ENCODE data around the gene PUSL1.

PUSL1 gene

DNA sequence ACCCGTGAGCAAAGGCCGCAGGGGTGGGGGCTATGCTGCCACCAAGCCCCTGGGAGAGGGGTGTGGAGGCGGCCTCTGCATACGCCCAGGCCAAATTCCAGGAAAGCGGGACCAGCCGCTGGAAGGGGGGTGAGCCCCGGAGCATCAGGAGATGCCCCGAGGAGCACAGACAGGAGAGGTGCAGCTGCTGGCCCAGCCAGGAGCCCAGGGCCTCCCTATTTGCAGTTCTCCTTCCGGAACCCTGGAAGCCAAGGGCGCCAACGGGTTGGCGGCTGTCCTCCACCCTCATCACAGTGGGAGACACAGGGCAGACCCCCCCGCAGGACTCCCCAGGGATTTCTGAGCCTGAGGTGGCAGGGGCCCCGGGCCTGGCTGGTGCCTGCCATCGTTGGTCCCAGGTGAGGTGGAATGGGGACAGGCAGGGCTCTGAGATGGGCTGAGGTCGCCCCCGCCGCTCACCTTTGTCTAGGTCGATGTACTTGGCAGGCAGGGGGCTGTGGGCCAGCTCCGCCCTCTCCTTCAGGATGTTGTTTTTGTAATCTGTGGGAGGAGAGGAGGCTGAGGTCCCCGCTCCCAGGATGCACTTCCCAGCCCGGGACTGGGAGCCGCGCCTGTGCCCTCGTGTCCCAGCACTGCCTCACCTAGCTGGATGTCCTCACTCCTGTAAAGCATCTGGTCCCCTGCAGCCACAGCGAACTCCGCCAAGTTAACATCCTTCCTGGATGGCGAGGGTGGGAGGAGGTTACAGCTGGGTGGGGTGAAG, 45.2 kb downstream of the PUSL1 start:
- no peak for DNase-seq (ENCODE audit: low read depth in 3 of 3)

DNA sequence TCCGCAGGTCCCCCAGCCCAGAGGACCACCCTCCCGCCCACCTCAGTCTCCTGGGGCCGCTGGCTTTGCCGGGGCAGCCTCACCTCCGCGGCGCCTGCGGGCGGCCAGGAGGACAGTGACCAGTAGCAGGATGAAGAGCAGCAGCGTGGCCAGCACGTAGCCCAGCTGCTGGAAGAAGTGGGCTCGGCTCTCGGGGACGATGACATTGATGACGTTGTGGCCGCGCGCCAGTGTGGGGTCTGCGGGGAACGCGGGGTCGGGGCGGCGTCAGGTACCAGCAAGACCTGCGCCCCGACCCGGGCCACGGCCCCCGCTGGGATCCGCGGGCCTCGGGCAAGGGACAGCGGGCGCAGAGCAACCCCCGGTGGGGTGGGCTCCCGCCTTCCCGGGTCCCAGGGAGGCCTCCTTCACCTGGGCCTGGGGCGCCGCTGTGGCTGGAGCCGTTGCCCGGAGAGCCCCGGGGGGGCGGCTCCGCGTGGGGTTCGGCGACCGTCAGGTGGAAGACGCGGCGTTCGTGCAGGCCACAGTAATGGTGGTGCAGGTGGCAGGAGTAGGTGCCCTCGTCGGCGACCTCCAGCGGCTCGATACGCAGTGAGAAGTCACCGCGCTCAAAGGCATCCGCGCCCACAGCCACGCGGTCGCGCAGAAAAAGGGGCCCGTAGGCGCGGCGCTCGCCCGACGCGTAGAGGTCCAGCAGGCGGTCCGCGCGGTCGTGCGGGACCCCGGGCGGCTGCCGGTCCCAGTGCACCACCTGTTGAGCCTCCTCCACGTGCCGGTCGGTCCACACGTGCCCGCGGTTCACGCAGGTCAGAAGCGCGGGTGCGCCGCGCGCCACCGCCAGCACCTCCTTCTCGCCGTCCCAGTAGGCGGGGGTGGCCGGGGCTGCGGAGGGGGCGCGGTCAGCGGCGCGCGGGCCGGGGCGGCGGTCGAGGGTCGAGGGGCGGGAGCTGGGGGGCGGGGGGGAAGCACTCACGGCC, 46.2 kb downstream of the PUSL1 start:
- no peak for DNase-seq (ENCODE audit: low read depth in 3 of 3)

GRCh38 chr1:1355416-1355815, 47.0 kb downstream of the PUSL1 start:
- DNase-seq (ENCODE audit: low read depth in 3 of 3): no peak

GRCh38 chr1:1356166-1356795, 47.9 kb downstream of the PUSL1 start:
- DNase-seq (ENCODE audit: low read depth in 3 of 3): no peak

- DNase-seq (ENCODE audit: low read depth in 3 of 3): no peak
Observed at GRCh38 chr1:1356796-1357401, 48.5 kb downstream of the PUSL1 start.

DNA sequence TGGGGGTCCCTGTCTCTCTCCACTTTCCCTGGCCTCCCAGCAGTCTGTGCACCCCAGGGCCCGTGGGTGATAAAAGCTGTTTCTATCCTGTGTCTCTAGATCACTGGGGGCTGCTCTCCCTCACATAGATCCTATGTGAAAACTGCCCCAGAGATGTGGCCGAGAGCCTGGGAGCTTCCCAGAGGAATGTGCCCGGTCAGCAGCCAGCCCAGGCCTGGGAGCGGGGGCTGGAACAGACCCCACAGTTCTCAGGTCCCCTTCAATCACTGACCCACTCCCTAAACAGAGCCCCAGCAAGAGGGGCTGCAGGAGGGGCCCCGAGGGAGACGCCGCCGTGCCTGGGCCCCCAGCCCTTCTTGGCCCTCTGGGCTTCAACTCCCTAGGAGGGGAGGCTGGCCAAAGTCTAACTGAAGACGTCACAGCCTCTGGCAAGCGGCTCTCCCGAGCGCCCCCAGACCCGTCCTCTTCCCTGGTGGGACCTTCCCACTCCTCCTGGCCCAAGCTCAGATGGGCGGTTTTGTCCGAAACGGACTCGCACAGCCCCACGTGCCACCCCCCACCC, 49.6 kb downstream of the PUSL1 start:
- DNase-seq (ENCODE audit: low read depth in 3 of 3): no peak

DNA sequence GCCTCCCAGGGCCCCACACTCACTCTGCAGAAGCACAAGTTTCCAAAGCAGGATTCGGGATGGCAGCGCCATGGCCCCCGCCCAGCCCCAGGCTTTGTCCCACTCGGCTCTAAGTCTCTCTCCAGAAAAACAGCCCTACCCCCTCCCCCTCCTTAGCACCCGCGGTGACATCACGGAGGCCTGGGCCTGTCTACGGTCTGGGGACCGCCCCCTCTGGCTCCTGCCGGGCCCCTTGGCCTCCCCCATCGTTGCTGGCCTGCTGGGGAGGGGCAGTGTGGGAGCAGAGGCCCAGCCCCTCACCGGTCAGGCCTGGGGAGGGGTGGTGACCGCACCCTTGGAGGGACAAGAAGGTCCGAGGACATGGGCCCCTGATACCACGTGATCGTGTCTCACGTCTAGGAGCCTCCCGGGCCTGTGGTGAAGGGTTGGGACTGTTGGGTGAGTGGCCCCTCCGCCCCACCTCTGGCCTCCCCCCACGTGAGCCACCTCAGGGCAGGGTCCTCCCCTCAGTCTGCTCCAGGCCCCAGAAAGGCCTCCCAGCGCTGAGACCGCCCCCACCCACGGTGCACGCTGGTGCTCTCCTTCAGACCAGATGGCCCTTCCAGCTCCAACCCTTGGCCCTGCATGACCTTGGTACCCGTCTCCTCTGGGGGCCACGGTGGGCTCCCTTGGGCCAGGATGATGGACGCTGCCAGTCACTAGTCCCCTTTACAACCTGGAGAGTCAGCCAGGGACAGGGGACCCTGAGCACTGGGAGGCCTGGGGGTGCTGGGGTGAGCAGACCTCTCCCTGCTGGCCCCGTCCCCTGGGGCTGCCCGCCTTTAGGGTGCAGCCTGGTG, 50.3 kb downstream of the PUSL1 start, which contains the start of gene MXRA8:
MXRA8 (minus strand) TSS at position 123 of the 839 bp plus-strand sequence; CDS start at position 72, 51 bp downstream.
- no peak for DNase-seq (ENCODE audit: low read depth in 3 of 3)

GRCh38 chr1:1359308-1359663, 50.9 kb downstream of the PUSL1 start:
- no peak for DNase-seq (ENCODE audit: low read depth in 3 of 3)

- DNase-seq (ENCODE audit: low read depth in 3 of 3): no peak
Observed at GRCh38 chr1:1359664-1360468, 51.5 kb downstream of the PUSL1 start.

DNA sequence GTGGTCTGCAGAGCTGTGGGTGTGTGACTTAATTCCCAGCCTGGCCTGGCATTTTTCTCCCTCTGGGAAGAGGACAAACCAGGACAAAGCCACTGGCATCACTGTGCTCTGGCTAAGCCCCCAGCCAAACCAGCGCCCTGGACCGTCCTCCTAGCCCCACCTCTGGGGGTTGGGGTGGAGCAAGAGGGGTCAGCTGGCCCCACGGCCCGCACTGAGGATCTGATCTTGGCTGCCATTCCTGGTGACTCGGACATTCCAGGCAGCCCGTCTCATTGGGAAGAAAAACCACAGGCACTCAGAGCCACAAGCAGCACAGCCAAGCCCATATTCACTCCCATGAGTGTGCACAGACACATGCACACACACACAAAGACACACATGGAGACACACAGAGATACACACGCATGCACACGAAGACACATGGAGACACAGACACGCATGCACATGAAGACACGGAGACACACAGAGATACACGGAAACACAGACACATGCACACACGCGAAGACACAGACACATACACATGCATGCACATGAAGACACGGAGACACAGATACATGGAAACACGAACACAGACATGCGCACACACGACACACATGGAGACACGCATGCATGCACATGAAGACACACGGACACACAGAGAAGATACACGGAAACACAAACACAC, 52.2 kb downstream of the PUSL1 start:
- DNase-seq (ENCODE audit: low read depth in 3 of 3): no peak

Measured in stimulated activated CD4-positive, alpha-beta T cell treated with anti-CD3 and anti-CD28 coated beads, TNF-alpha, amount 100 ng/mL, for 48 hours (primary cell).